NB4 (cell line): ENCODE results near the gene PDGFA.

ENCODE experiments used
- DNase-seq: peaks from one replicate; pipeline ENCODE4 v3.0.0; 2010; ENCODE audit warnings: low read depth
- H3K4me3 ChIP-seq: one replicate; pipeline ENCODE4 v1.5.1; 2011; ENCODE audit warnings: mild to moderate bottlenecking, low read depth, low read length, moderate library complexity
- CTCF ChIP-seq: IDR thresholded peaks from one replicate; pipeline ENCODE4 v1.5.1; 2012; ENCODE audit warnings: low read depth, low read length
- MAX ChIP-seq: IDR thresholded peaks from 2 replicates; pipeline ENCODE4 v1.6.1; 2011; ENCODE audit warnings: low read depth, low read length
- MYC ChIP-seq: IDR thresholded peaks from 2 replicates; pipeline ENCODE4 v1.6.1; 2011; ENCODE audit warnings: low read depth, low read length
- POLR2A ChIP-seq: IDR thresholded peaks from 2 replicates; pipeline ENCODE4 v1.6.1; 2011; ENCODE audit warnings: mild to moderate bottlenecking; ENCODE audit not compliant: insufficient read length; ENCODE audit errors: extremely low read depth

Gene PDGFA

DNA sequence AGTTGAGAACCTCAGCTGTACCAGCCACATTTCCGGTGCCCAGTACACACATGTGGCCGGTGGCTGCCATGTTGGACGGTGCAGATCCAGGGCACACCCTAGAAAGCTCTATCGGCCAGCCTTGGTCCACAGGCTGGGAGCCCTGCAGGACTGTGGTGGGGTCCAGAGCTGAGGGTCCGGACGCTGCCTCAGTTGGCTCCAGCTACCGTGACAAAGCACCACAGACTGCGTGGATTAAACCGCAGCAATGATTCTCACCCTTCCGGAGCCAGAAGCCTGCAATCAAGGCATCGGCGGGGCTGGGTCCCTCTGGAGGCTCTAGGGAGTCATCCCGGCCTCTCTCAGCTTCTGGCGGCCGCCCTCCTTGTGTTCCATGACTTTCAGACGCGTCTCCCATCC is 50.1 kb downstream of the PDGFA start:
- no peak for DNase-seq
- H3K4me3 ChIP-seq = no peak overlapping the region
- no peak for TF ChIP-seq MAX
- TF ChIP-seq CTCF = no peak
- no peak for TF ChIP-seq POLR2A
- TF ChIP-seq MYC = no peak

- H3K4me3 ChIP-seq = no peak overlapping the region
- DNase-seq = peak; percentile 89
- TF ChIP-seq MAX = peak; percentile 76
- TF ChIP-seq CTCF = no peak
- no peak for TF ChIP-seq MYC
- TF ChIP-seq POLR2A = no peak
Observed at GRCh38 chr7:468681-469562, 50.7 kb downstream of the PDGFA start.

DNA sequence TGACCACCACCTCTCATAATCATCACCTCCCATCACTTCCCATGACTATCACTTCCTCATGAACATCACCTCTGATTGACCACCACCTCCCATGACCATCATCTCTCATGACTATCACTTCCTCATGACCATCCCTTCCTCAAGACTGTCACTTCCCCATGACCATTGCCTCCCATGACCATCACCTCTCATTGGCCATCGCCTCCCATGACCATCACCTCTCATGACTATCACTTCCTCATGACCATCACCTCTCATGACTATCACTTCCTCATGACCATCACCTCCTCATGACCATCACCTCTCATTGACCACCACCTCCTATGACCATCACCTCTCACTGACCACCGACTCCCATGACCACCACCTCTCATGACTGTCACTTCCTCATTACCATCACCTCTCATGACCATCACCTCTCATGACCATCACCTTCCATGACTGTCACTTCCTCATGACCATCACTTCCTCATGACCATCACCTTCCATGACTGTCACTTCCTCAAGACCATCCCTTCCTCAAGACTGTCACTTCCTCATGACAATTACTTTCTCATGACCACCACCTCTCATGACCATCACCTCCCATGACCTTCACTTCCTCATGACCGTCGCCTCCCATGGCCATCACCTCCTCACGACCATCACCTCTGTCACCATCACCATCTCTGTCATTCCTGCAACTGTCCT is 51.6 kb downstream of the PDGFA start:
- H3K4me3 ChIP-seq = no peak overlapping the region
- TF ChIP-seq CTCF (no peak), MAX (no peak), MYC (no peak), POLR2A (no peak)
- DNase-seq = no peak

DNA sequence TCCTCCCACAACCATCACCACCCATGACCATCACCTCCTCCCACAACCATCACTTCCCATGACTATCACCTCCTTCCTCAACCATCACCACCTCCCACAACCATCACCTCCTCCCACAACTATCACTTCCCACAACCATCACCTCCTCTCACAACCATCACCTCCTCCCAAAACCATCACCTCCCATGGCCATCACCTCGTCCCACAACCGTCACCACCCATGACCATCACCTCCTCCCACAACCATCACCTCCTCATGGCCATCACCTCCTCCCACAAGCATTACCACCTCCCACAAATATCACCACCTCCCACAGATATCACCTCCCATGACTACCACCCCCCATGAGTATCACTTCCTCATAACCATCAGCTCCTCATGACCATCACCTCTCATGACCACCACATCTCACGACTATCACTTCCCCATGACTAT is 52.2 kb downstream of the PDGFA start:
- no peak for DNase-seq
- H3K4me3 ChIP-seq = no peak overlapping the region
- TF ChIP-seq MAX (no peak), MYC (no peak)

- DNase-seq = no peak
- TF ChIP-seq POLR2A (no peak), MYC (no peak), MAX (no peak), CTCF (no peak)
- H3K4me3 ChIP-seq = no peak overlapping the region
Observed at GRCh38 chr7:466465-467191, 53.0 kb downstream of the PDGFA start.
